GM18508 (cell line): ENCODE results near the gene ZNF576.
A peak's percentile ranks its signal among the peaks of the same experiment; 100 is the strongest.
"Not testable (repeated sequence)": the region's sequence is repeated elsewhere in the genome, so short reads cannot be mapped to it uniquely, and the experiment has no call there.

Source experiments
- ATAC-seq: cut with Tn5 transposase; IDR thresholded peaks from one replicate; pipeline ENCODE4 v1.9.1; 2021; ENCODE audit warnings: moderate number of reproducible peaks; ENCODE audit not compliant: insufficient read depth, unreplicated experiment

The ZNF576 gene

GRCh38 chr19:43574424-43575155 is 21.8 kb upstream of the ZNF576 start:
- no peak for ATAC-seq

GRCh38 chr19:43575156-43575950 is 21.0 kb upstream of the ZNF576 start, which contains the start of the genes PINLYP and XRCC1:
TSS of gene PINLYP (plus strand) at chr19:43575801. CDS start at chr19:43577192, 1,391 bp downstream.
TSS of gene XRCC1 (minus strand) at chr19:43575527. CDS start at chr19:43575458, 69 bp downstream.
- peak; percentile 72 for ATAC-seq

- ATAC-seq: no peak
Observed at GRCh38 chr19:43575955-43576878, 20.2 kb upstream of the ZNF576 start.

DNA sequence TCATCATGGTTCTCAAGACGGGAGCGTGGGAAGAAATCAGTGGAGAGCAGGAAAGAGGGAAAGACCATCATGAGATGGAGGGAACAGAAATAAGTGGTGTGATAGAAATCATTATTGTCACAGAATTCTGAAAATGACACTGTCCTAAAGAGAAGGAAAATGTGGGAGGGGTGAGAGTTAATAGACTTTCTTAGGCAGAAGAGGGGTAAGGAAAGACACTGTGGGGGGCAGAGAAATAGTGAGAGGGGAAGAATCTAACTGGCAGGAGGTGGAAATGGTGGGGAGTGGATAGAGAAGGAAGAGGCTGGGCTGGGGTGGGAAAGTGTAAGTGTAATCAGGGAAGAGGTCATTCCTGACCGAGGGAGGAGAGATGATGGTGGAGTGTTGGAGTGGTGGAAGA is 17.6 kb upstream of the ZNF576 start:
- no peak for ATAC-seq

DNA sequence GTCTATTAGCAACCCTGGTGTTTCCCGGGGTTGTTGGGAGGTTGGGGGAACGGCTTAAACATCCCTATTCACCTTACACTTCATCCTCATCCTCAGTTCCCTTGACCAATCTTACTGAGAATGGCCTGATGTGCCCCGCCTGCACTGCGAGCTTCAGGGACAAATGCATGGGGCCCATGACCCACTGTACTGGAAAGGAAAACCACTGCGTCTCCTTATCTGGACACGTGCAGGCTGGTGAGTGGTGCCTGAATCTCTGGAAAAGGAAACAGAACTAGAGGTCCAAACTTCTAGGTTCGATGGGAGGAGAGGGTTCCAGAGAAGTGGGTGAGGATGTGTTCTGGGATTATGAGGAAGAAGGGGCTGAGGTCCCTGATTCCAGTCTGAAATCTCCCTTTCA is 14.9 kb upstream of the ZNF576 start:
- ATAC-seq: no peak

DNA sequence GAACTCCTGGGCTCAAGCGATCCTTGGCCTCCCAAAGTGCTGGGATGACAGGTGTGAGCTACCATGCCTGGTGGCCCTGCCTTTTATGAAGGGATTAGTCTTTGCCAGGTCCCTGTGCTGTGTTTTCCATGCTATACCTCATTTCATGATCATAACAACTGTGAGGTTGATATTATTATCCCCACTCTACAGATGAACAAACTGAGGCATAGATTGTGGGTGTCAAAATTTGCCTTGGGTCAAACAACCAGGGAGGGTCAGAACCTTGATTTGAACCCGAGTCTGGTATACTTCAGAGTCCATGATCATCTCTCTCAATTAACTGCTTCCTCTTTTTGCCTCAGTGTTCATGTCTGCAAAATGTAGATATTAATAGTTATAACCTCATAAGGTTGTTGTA is 13.9 kb upstream of the ZNF576 start:
- no peak for ATAC-seq

- no peak for ATAC-seq
Observed at GRCh38 chr19:43584484-43584883, 11.9 kb upstream of the ZNF576 start.

- ATAC-seq: no peak
Observed at GRCh38 chr19:43586346-43586745, 10.0 kb upstream of the ZNF576 start.

DNA sequence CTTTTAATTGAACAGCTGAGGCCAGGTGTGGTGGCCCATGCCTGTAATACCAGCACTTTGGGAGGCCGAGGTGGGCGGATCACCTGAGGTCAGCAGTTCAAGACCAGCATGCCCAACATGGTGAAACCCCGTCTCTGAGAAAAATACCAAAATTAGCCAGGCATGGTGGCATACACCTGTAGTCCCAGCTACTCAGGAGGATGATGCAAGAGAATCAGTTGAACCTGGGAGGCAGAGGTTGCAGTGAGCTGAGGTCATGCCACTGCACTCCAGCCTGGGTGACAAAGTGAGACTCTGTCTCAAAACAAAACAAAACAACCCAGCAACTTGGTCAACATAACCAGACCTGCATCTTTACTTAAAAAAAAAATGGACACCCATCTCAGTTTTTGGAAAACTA is 9.4 kb upstream of the ZNF576 start:
- ATAC-seq: not testable (repeated sequence)

DNA sequence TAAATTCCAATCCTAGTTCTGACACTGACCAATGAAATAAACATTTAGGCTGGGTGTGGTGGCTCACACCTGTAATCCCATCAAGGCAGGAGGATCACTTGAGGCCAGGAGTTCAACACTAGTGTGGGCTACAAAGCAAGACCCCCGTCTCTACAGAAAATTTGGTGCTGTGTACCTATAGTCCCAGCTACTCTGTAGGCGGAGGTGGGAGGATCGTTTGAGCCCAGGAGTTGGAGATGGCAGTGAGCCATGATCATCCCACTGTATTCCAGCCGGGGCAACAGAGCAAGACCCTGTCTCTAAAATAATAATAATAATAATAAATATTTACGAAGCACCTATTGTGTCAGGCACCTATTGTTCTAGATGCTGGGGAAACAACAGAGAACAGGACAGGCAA is 7.1 kb upstream of the ZNF576 start:
- ATAC-seq: no peak

DNA sequence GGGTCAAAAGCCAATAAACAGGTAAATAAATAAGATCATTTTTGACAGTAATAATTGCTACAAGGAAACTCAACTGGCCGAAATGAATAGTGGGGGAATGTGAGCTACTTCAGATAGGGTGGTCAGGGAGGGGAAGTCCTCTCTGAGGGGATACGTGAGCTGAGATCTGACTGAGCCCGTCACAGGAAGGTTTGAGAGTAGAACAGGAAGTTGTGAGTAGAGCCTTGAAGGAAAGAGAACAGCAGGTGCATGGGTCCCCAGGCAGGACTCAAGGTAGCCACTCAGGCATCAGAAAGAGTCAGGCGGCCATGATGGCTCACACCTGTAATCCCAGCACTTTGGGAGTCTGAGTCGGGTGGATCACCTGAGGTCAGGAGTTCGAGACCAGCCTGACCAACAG is 6.7 kb upstream of the ZNF576 start:
- ATAC-seq: no peak

GRCh38 chr19:43591904-43592772 is 4.3 kb upstream of the ZNF576 start:
- ATAC-seq: no peak

DNA sequence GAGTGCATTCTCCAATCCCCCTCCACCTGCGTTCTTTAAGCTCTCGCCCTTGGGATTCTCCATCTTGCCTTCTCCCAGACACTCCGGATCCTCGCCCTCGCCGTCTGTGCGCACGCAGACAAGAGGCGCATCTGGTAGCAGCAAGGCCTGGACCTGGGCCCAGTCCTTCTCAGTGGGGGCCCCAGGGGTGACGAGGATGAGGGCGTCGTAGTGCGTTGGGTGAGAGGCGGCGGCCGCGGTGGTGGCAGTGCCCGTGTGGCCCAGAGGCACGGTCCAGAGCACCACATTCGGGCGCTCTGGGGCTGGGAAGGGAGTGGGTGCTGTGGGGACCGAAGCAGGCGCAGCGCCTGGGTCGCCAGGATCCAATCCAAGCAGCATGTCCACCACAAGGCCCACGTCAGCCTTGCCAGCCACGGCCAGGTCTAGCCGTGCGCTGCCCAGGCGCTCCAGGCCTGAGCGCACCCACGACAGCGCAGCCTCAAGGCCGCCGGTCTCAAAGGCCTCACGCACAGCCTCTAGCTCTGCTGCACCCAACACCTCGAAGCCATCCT is 3.5 kb upstream of the ZNF576 start:
- ATAC-seq: no peak

DNA sequence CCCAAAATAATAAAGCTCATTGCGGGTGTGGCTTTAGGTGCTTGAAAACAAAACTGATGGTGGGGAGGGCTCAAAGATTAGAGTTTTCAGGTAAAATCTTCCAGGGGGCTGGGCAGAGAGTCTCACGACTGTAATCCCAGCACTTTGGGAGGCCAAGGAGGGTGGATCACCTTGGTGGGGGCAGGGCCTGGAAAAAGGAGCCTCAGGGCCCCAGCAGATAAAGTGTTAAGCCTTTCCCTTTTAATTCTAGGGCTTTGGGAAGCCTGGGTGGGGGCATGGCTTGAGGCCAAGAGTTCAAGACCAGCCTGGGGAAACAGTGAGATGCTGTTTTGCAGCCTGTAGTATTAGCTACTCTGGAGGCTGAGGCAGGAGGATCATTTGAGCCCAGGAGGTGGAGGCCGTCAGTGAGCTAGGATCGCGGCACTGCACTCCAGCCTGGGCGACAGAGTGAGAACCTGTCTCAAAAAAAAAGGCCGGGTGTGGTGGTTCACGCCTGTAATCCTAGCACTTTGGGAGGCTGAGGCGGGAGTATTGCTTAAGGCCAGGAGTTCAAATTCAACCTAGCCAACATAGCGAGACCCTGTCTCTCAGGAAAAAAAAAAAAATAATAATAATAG is 2.2 kb upstream of the ZNF576 start:
- ATAC-seq: no peak

GRCh38 chr19:43594710-43595604 is 1.4 kb upstream of the ZNF576 start:
- no peak for ATAC-seq

GRCh38 chr19:43595605-43595998 is 793 bp upstream of the ZNF576 start:
- ATAC-seq: no peak

GRCh38 chr19:43596842-43597461 is 557 bp downstream of the ZNF576 start:
- no peak for ATAC-seq
